Neuronal stem cell (in vitro differentiated cells): ENCODE results near the gene OR2V1.
"Not testable (repeated sequence)": the region's sequence is repeated elsewhere in the genome, so short reads cannot be mapped to it uniquely, and the experiment has no call there.

Source experiments
- DNase-seq: peaks from one replicate; pipeline ENCODE4 v3.0.0-alpha.2; 2013; ENCODE audit warnings: low spot score
- H2AFZ ChIP-seq: one replicate; pipeline ENCODE4 v1.6.1; 2013; ENCODE audit warnings: mild to moderate bottlenecking, low read length, inconsistent platforms
- H2AK5ac ChIP-seq: 2 replicates; pipeline ENCODE4 v1.6.1; 2013; ENCODE audit warnings: low read depth, mild to moderate bottlenecking, inconsistent platforms, low read length, moderate library complexity, mixed read lengths
- H2BK120ac ChIP-seq: 2 replicates; pipeline ENCODE4 v1.6.1; 2013; ENCODE audit warnings: low read depth, mild to moderate bottlenecking, inconsistent platforms, low read length, moderate library complexity, mixed read lengths
- H2BK12ac ChIP-seq: one replicate; pipeline ENCODE4 v1.6.1; 2013; ENCODE audit warnings: low read length, inconsistent platforms
- H2BK15ac ChIP-seq: 2 replicates; pipeline ENCODE4 v1.6.1; 2013; ENCODE audit warnings: mild to moderate bottlenecking, low read length, inconsistent platforms, mixed read lengths
- H2BK5ac ChIP-seq: one replicate; pipeline ENCODE4 v1.6.1; 2013; ENCODE audit warnings: inconsistent platforms, mild to moderate bottlenecking, low read length, moderate library complexity
- H3K14ac ChIP-seq: one replicate; pipeline ENCODE4 v1.6.1; 2013; ENCODE audit warnings: low read length, inconsistent platforms
- H3K18ac ChIP-seq: 2 replicates; pipeline ENCODE4 v1.6.1; 2013; ENCODE audit warnings: low read length, inconsistent platforms
- H3K23ac ChIP-seq: 2 replicates; pipeline ENCODE4 v1.6.1; 2013; ENCODE audit warnings: low read depth, mild to moderate bottlenecking, mixed read lengths, low read length, inconsistent platforms; ENCODE audit not compliant: poor library complexity
- H3K27ac ChIP-seq: replicated peaks from 3 replicates; pipeline ENCODE4 v1.5.1; 2013; ENCODE audit warnings: low read length, inconsistent platforms
- H3K27me3 ChIP-seq, 3 experiments: 2 replicates each; pipeline ENCODE4 v1.6.1; 2013; ENCODE audit warnings: low read length in 3 of 3, mild to moderate bottlenecking in 2 of 3, inconsistent platforms in 1 of 3, low read depth in 1 of 3, mixed read lengths in 1 of 3, moderate library complexity in 1 of 3; ENCODE audit not compliant: control insufficient read depth in 3 of 3, insufficient read depth in 3 of 3
- H3K36me3 ChIP-seq, 2 donors: replicated peaks in 1 of 2; 2 replicates each; pipeline ENCODE4 v1.6.1; 2013; ENCODE audit warnings: low read length in 2 of 2; ENCODE audit not compliant: control insufficient read depth in 2 of 2, insufficient read depth in 2 of 2
- H3K4ac ChIP-seq: 2 replicates; pipeline ENCODE4 v1.6.1; 2013; ENCODE audit warnings: inconsistent platforms, mild to moderate bottlenecking, low read length, moderate library complexity
- H3K4me1 ChIP-seq, 2 donors: 1 replicate in 1 of 2; 2 replicates in 1 of 2; pipeline ENCODE4 v1.6.1; 2013; ENCODE audit warnings: low read length in 2 of 2, low read depth in 1 of 2; ENCODE audit not compliant: control insufficient read depth in 2 of 2, insufficient read depth in 1 of 2
- H3K4me2 ChIP-seq: one replicate; pipeline ENCODE4 v1.6.1; 2013; ENCODE audit warnings: mild to moderate bottlenecking, low read length, inconsistent platforms; ENCODE audit not compliant: insufficient read depth, poor library complexity, severe bottlenecking
- H3K4me3 ChIP-seq, 2 donors: 2 replicates each; pipeline ENCODE4 v1.5.1; 2013; ENCODE audit warnings: low read length in 2 of 2, mild to moderate bottlenecking in 2 of 2, inconsistent platforms in 1 of 2, moderate library complexity in 1 of 2
- H3K79me1 ChIP-seq: one replicate; pipeline ENCODE4 v1.6.1; 2013; ENCODE audit warnings: low read depth, mild to moderate bottlenecking, inconsistent platforms, low read length, moderate library complexity
- H3K9ac ChIP-seq: one replicate; pipeline ENCODE4 v1.6.1; 2013; ENCODE audit warnings: mild to moderate bottlenecking, low read depth, low read length, inconsistent platforms; ENCODE audit not compliant: poor library complexity
- H3K9me3 ChIP-seq, 2 donors: replicated peaks in 1 of 2; 2 replicates each; pipeline versions ENCODE3 to v1.6.1; 2013; ENCODE audit warnings: low read length in 2 of 2, mild to moderate bottlenecking in 2 of 2, inconsistent platforms in 1 of 2, low read depth in 1 of 2, mixed read lengths in 1 of 2, moderate library complexity in 1 of 2; ENCODE audit not compliant: control insufficient read depth in 2 of 2, insufficient read depth in 1 of 2
- H4K8ac ChIP-seq: one replicate; pipeline ENCODE4 v1.6.1; 2013; ENCODE audit warnings: low read depth, mild to moderate bottlenecking, inconsistent platforms, low read length, moderate library complexity
- H4K91ac ChIP-seq: one replicate; pipeline ENCODE4 v1.6.1; 2013; ENCODE audit warnings: low read length, low read depth, mild to moderate bottlenecking, inconsistent platforms; ENCODE audit not compliant: poor library complexity
- WGBS, 2 donors: extraction: QIAGEN DNeasy Blood & Tissue Kit; methylation state at CpG; one replicate each; pipeline ENCODE4 v1.1.7; 2013; ENCODE audit warnings: missing lambda C conversion rate in 2 of 2, mixed read lengths in 1 of 2; ENCODE audit not compliant: insufficient read length in 2 of 2, insufficient replicate concordance in 1 of 2; ENCODE audit errors: extremely low coverage in 2 of 2; 5-methylcytosine and 5-hydroxymethylcytosine counted together

OR2V1 gene

DNA sequence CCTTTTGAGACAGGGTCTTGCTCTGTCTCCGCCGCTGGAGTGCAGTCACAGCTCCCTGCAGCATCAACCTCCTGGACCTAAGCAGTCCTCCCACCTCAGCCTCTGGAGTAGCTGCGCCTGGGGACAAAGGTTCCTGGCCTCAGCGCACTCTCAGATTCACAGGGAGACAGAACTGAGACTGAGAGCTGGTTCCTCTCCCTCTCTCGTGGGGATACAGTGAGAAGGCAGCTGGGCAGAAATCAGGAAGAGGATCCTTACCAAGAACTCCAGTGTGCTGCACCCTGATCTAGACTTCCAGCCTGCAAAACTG is 26.8 kb downstream of the OR2V1 start:
- H3K9ac ChIP-seq, H4K91ac ChIP-seq, H3K27ac ChIP-seq, H3K79me1 ChIP-seq, H3K9me3 ChIP-seq, H4K8ac ChIP-seq, H3K18ac ChIP-seq, H3K14ac ChIP-seq, H2BK15ac ChIP-seq, H2BK120ac ChIP-seq, H2BK12ac ChIP-seq, H3K36me3 ChIP-seq, H2BK5ac ChIP-seq, H3K4me3 ChIP-seq, H3K23ac ChIP-seq, H3K4me1 ChIP-seq, H3K4ac ChIP-seq, H2AK5ac ChIP-seq, H2AFZ ChIP-seq, DNase-seq: not testable (repeated sequence)
- H3K4me2 ChIP-seq: peak overlapping the region; percentile 23
- no CpG with 5 or more reads among the region's 5 CpGs for WGBS, 2 donors
- peaks cover 9 to 53% (median 29%) of the 10 kb centered on the region in 3 experiments for H3K27me3 ChIP-seq

DNA sequence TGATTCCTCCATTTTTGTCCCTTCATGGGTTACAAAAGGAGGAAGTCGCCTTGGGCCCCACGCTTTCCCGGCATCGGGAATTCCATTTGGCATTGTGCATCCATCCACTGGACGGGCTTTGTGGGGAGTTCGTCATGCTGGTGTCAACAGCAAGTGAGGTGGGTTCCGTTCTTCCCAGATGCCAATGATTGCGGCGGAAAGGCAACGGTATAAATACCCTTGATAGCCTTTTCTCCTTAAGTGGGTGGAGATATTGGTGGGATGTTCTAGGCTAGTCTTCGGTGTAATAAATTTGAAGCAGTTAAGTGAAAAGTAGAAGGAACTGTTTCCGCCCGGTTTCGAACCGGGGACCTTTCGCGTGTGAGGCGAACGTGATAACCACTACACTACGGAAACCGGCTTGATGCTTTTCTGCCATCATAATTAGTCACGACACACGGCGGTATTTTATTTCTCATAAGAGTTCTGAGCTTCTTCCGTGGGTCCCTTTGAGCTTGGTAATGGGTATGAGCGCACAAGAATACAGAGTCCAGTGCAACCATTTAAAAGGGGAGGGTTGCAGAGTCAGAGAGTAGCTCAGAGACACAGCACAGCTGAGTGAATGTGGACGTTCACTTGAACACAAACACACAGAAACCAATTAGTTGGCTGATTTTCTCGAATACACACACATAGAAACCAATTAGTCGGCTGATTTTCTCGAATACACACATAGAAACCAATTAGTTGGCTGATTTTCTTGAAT is 28.9 kb downstream of the OR2V1 start:
- not testable (repeated sequence) for H3K79me1 ChIP-seq, H2BK5ac ChIP-seq, H3K4me2 ChIP-seq, H3K9ac ChIP-seq, H3K14ac ChIP-seq, DNase-seq, H2BK15ac ChIP-seq, H2AK5ac ChIP-seq, H3K9me3 ChIP-seq, H3K23ac ChIP-seq, H3K18ac ChIP-seq, H2BK12ac ChIP-seq, H2BK120ac ChIP-seq, H3K4me1 ChIP-seq, H3K36me3 ChIP-seq, H4K8ac ChIP-seq, H3K4me3 ChIP-seq, H4K91ac ChIP-seq, H2AFZ ChIP-seq, H3K4ac ChIP-seq, H3K27ac ChIP-seq
- no CpG with 5 or more reads among the region's 30 CpGs for WGBS, 2 donors
- peaks cover 13 to 45% (median 33%) of the 10 kb centered on the region in 3 experiments for H3K27me3 ChIP-seq

GRCh38 chr5:181101030-181101641 is 29.8 kb downstream of the OR2V1 start:
- not testable (repeated sequence) for H2BK12ac ChIP-seq, H2BK15ac ChIP-seq, H2BK5ac ChIP-seq, H4K8ac ChIP-seq, DNase-seq, H2AFZ ChIP-seq, H3K9ac ChIP-seq, H2BK120ac ChIP-seq, H3K27ac ChIP-seq, H2AK5ac ChIP-seq, H3K4ac ChIP-seq, H3K18ac ChIP-seq, H3K4me2 ChIP-seq, H3K4me1 ChIP-seq, H3K14ac ChIP-seq, H4K91ac ChIP-seq, H3K79me1 ChIP-seq, H3K9me3 ChIP-seq, H3K4me3 ChIP-seq, H3K36me3 ChIP-seq, H3K23ac ChIP-seq
- peaks cover 13 to 41% (median 33%) of the 10 kb centered on the region in 3 experiments for H3K27me3 ChIP-seq
- no CpG with 5 or more reads among the region's 54 CpGs for WGBS, 2 donors

DNA sequence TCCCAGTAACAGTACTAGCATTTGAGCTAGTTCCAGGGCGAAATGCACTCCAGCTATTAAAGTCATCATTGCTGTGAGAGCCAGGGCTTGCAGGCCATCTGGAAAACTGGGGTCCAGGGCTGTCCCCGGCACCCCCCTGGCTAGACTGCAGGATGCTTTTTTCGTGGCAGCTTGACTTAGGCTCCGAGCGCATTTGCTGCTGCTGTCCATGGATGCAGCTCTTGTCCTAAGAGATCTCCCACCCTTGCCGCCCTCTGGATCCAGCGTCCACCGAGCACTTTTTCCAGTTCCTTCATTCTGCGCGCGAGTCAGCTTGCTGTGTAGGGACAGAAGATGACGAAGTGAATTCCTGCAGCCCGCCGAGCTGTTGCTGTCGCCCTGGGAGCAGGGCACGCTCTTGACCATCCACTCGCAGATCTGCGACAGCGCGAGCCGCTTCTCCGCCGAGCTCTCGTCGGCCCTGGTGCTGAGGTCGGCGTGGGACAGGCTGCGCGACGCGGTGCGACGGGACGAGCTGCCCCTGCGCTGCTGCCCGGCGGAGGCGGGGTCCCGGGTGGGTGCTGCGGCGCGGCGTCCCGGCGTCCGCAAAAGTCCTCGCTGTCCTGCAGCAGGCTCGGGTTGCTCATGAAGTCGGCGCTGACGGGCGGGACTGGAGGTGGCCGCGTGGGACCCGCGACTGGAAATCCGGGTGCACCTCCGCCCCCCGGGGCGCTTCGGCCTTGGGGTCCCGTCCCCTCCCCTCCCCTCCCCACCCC is 30.7 kb downstream of the OR2V1 start:
- WGBS, 2 donors: no CpG with 5 or more reads among the region's 62 CpGs
- no peak overlapping the region for H3K4ac ChIP-seq
- peak overlapping the region; percentile 70 for H2AFZ ChIP-seq
- no peak overlapping the region for H4K91ac ChIP-seq
- H4K8ac ChIP-seq: no peak overlapping the region
- no peaks in the 10 kb centered on the region for H3K4me1 ChIP-seq
- H3K36me3 ChIP-seq: no peaks in the 10 kb centered on the region
- no peak overlapping the region for H2BK120ac ChIP-seq
- peak overlapping the region; percentile 71 for H3K4me2 ChIP-seq
- H3K27ac ChIP-seq: no peak overlapping the region
- H3K9me3 ChIP-seq: peaks cover 2 to 5% of the 10 kb centered on the region in 2 donors
- H2AK5ac ChIP-seq: no peak overlapping the region
- H2BK5ac ChIP-seq: no peak overlapping the region
- H2BK12ac ChIP-seq: no peak overlapping the region
- H2BK15ac ChIP-seq: peak overlapping the region; percentile 75
- peak overlapping the region; percentile 95 for H3K23ac ChIP-seq
- H3K27me3 ChIP-seq: peaks cover 13 to 33% (median 31%) of the 10 kb centered on the region in 3 experiments
- H3K9ac ChIP-seq: peak overlapping the region; percentile 70
- DNase-seq: no peak
- H3K79me1 ChIP-seq: no peaks in the 10 kb centered on the region
- H3K18ac ChIP-seq: peak overlapping the region; percentile 35
- H3K4me3 ChIP-seq: peak overlapping the region in 1 of 2 donors; percentile 80
- no peak overlapping the region for H3K14ac ChIP-seq
